Measurements from ENCODE around the gene RAD23A. TPM values are rescaled to one million over a fixed set of nuclear protein-coding genes. Genes with fewer than 3 reads are reported as not detected.

Gene RAD23A
- total RNA-seq, 2 experiments from 2014 or later, result 90.0 to 92.7 TPM

DNA sequence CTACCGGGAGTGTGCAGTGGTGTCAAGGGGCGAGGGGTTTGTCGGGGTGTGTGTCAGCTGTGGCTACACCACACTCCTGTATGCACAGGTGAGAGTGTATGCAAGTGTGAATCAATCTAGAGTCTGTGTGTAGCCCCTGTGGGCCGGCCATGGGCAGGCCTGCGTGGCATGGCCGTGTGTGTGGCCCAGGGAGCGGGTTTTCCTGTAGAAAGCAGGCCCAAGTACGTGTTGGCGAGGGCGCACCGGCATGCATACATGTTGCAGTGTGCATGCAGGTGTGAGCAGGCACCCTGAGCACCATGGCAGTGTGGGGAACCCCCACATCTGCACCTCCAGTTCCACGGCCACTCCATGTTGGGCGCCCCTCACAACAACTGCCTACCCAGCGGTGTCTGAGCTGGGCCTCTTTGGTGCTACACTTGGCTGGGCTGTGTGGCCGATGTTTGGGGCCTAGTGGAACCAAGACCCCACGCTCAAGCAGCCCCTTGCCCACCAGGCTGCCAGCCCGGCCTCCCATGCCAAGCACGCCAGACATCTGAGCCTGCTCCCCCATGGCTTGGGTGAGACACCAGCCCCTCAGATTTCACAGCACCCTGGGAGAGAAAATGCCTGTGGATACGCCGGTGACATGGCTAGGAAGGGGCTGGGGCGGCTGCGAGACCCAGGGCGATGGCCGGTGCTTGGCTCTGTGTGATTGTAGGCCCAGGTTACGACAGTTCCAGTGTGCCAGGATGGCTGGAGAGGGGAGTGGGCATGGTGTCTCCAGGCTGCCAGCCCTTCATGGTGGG lies 51.7 kb downstream of the RAD23A start:
- ChIA-PET CTCF (interaction anchor here (1.3 kb wide), 1 partner anchor 32 kb away, joined by 3 read pairs; no protein-coding TSS in a partner anchor), POLR2A (no interaction called here)
- no peak for ATAC-seq (ENCODE audit: poor library complexity)

DNA sequence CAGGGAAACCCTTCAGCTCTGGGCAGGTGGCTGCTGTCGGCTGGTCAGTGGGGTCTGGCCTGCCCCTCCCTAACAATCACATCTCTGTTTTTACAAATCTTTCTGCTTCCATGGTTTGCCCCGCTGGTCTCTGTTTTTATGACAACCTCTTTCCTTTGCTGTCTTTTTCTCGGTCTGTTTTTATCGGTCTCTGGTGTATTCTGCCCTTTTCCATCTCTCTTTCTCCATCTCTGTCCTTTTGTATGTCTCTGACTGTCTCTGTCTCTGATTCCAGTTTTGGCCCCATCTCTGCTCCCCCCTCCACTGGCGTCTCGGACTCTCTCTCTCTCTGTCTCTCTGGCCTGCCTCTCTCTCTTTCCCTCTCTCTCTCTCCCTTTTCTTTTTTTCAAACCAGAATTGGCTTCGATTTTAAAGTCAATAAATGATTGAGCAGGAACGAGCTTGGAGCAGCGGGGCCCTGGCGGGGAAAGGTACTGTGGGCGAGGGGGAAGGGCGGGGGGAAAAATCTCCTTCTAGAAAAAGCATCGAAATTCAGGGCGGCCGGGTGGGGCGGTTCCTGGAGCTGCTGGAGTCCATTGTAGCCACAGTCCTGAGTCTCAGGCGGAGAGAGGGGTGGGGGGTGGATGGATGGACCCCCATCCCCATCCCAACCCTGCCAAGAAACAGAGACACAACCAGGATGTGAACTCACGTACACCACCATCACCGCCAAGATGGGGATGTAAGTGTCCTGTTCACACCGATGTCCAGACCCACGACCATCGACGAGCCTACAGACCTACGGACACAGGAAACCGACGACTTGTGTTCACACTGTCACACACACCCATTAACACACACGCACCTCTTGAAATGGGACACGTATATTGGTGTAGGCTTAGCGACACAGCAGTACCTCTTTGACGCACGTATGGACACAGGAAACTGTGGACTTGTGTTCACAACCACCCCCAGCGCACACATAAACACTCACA lies 52.6 kb downstream of the RAD23A start:
- peak overlapping the region; percentile 81 for H3K4me3 Mint-ChIP-seq
- Histone ChIP-seq H3K9me3 (ENCODE audit: control insufficient read depth in 1 of 2, insufficient read depth in 1 of 2, low read length in 2 of 2) (no peaks in the 10 kb centered on the region), H3K4me1 (ENCODE audit: insufficient read depth, low read length) (peaks cover 15% of the 10 kb centered on the region), H3K4me3 (ENCODE audit: low read length) (no peak overlapping the region), H3K36me3 (ENCODE audit: insufficient read depth, low read length) (no peaks in the 10 kb centered on the region), H3K27me3 (ENCODE audit: control insufficient read depth in 1 of 2, insufficient read depth in 2 of 2, low read length in 2 of 2) (no peaks in the 10 kb centered on the region), H3K27ac (ENCODE audit: low read depth in 1 of 2, low read length in 2 of 2) (no peak overlapping the region)
- H3K27me3 Mint-ChIP-seq, result peaks cover 6% of the 10 kb centered on the region
- intact Hi-C loops (cut with DNase I, micrococcal nuclease), result no loop called here
- ATAC-seq (ENCODE audit: poor library complexity) (no peak), DNase-seq (no peak)
- TF ChIP-seq, protein P1, sequence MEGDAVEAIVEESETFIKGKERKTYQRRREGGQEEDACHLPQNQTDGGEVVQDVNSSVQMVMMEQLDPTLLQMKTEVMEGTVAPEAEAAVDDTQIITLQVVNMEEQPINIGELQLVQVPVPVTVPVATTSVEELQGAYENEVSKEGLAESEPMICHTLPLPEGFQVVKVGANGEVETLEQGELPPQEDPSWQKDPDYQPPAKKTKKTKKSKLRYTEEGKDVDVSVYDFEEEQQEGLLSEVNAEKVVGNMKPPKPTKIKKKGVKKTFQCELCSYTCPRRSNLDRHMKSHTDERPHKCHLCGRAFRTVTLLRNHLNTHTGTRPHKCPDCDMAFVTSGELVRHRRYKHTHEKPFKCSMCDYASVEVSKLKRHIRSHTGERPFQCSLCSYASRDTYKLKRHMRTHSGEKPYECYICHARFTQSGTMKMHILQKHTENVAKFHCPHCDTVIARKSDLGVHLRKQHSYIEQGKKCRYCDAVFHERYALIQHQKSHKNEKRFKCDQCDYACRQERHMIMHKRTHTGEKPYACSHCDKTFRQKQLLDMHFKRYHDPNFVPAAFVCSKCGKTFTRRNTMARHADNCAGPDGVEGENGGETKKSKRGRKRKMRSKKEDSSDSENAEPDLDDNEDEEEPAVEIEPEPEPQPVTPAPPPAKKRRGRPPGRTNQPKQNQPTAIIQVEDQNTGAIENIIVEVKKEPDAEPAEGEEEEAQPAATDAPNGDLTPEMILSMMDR (IDR thresholded peaks at IDR 0.05), result no peak
- ChIA-PET CTCF (interaction anchor here (1.3 kb wide), 1 partner anchor 33 kb away, joined by 3 read pairs; no protein-coding TSS in a partner anchor), POLR2A (no interaction called here)
- peaks cover 10% of the 10 kb centered on the region for H3K4me1 Mint-ChIP-seq (ENCODE audit: low read depth)
- H3K36me3 Mint-ChIP-seq (ENCODE audit: low read depth), result peaks cover 4% of the 10 kb centered on the region
- no peaks in the 10 kb centered on the region for H3K9me3 Mint-ChIP-seq
- H3K27ac Mint-ChIP-seq, result no peak overlapping the region

More for the DNA sequence above, 51.7 kb downstream of the RAD23A start:
- H3K9me3 Mint-ChIP-seq, result no peaks in the 10 kb centered on the region
- H3K27me3 ChIP-seq (ENCODE audit: control insufficient read depth in 1 of 2, insufficient read depth in 2 of 2, low read length in 2 of 2), result no peaks in the 10 kb centered on the region
- H3K9me3 ChIP-seq (ENCODE audit: control insufficient read depth in 1 of 2, insufficient read depth in 1 of 2, low read length in 2 of 2), result no peaks in the 10 kb centered on the region
- H3K4me3 Mint-ChIP-seq, result peak overlapping the region; percentile 81
- H3K27me3 Mint-ChIP-seq, result peaks cover 6% of the 10 kb centered on the region
- H3K36me3 ChIP-seq (ENCODE audit: insufficient read depth, low read length), result no peaks in the 10 kb centered on the region
- intact Hi-C loops (cut with DNase I, micrococcal nuclease), result no loop called here
- DNase-seq, result no peak
- H3K36me3 Mint-ChIP-seq (ENCODE audit: low read depth), result peaks cover 4% of the 10 kb centered on the region
- TF ChIP-seq, protein P1 (IDR thresholded peaks at IDR 0.05), result no peak
- H3K27ac Mint-ChIP-seq, result no peak overlapping the region
- H3K27ac ChIP-seq (ENCODE audit: low read depth in 1 of 2, low read length in 2 of 2), result no peak overlapping the region
- H3K4me1 ChIP-seq (ENCODE audit: insufficient read depth, low read length), result peaks cover 15% of the 10 kb centered on the region
- peaks cover 10% of the 10 kb centered on the region for H3K4me1 Mint-ChIP-seq (ENCODE audit: low read depth)
- no peak overlapping the region for H3K4me3 ChIP-seq (ENCODE audit: low read length)

DNA sequence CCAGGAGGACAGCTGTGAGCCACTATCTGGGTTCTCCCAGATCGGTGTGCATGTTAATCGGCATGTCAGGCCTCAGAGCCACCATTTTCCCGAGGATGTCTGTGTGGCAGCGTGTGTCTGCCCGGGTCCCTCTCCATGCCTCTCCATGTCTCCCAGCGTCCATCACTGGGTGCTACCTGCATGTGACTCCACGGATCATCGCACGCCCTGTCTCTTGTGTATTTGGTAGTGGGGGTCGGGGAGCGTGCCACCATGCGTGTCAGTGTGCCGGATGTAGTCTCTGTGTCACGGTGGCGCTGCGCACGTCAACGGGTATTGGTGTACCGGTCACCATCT lies 55.5 kb downstream of the RAD23A start:
- POLR2A ChIA-PET, result no interaction called here
- no peaks in the 10 kb centered on the region for H3K36me3 Mint-ChIP-seq (ENCODE audit: low read depth)

More for the DNA sequence above, 55.5 kb downstream of the RAD23A start:
- Mint-ChIP-seq H3K27me3 (peaks cover 6% of the 10 kb centered on the region), H3K4me3 (no peak overlapping the region), H3K4me1 (ENCODE audit: low read depth) (peaks cover under 1% of the 10 kb centered on the region), H3K9me3 (no peaks in the 10 kb centered on the region), H3K27ac (no peak overlapping the region)
- H3K27me3 ChIP-seq (ENCODE audit: control insufficient read depth in 1 of 2, insufficient read depth in 2 of 2, low read length in 2 of 2), result no peaks in the 10 kb centered on the region
- ATAC-seq (ENCODE audit: poor library complexity) (no peak), DNase-seq (no peak)
- intact Hi-C loops (cut with DNase I, micrococcal nuclease), result no loop called here
- no peak overlapping the region for H3K27ac ChIP-seq (ENCODE audit: low read depth in 1 of 2, low read length in 2 of 2)
- H3K4me3 ChIP-seq (ENCODE audit: low read length), result no peak overlapping the region
- peaks cover 6% of the 10 kb centered on the region for H3K4me1 ChIP-seq (ENCODE audit: insufficient read depth, low read length)
- no peaks in the 10 kb centered on the region for H3K9me3 ChIP-seq (ENCODE audit: control insufficient read depth in 1 of 2, insufficient read depth in 1 of 2, low read length in 2 of 2)
- TF ChIP-seq, protein P1 (IDR thresholded peaks at IDR 0.05), result no peak
- CTCF ChIA-PET, result no interaction called here
- no peaks in the 10 kb centered on the region for H3K36me3 ChIP-seq (ENCODE audit: insufficient read depth, low read length)

All from CD4-positive, alpha-beta T cell (primary cell).